Stimulated activated naive CD4-positive, alpha-beta T cell (primary cell): ENCODE results near the gene HOMEZ.
"Not testable (repeated sequence)": the region's sequence is repeated elsewhere in the genome, so short reads cannot be mapped to it uniquely, and the experiment has no call there.

Source experiments
- DNase-seq, 6 experiments: peaks; one replicate each; lab custom pipeline; 2025; lab: John Stamatoyannopoulos, UW

The HOMEZ gene

GRCh38 chr14:23286020-23286901, at the start of gene HOMEZ:
Gene HOMEZ, minus strand, starts transcription at chr14:23286132. Its CDS starts 180 bp downstream, at chr14:23285952.
- DNase-seq: peak; percentile 90 to 97 (median 94)

DNA sequence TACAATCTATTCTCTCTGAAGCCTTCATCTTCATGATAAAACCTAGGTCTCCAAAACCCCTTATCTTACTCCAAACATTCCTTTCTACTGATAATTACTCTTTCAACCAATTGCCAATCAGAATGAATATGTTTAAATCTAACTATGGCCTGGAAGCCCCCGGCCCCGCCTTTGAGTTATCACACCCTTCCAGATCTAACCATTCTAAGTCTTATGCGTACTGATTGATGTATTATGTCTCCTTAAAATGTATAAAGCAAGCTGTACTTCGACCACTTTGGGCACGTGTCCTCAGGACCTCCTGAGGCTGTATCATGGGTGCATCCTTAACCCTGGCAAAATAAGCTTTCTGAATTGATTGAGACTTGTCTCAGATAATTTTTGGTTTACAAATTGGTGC, 49.7 kb upstream of the HOMEZ start:
- DNase-seq: no peak

- DNase-seq: peak; percentile 6 to 66 (median 54)
These were observed 42.2 kb upstream of the HOMEZ start for GRCh38 chr14:23327947-23328744.

DNA sequence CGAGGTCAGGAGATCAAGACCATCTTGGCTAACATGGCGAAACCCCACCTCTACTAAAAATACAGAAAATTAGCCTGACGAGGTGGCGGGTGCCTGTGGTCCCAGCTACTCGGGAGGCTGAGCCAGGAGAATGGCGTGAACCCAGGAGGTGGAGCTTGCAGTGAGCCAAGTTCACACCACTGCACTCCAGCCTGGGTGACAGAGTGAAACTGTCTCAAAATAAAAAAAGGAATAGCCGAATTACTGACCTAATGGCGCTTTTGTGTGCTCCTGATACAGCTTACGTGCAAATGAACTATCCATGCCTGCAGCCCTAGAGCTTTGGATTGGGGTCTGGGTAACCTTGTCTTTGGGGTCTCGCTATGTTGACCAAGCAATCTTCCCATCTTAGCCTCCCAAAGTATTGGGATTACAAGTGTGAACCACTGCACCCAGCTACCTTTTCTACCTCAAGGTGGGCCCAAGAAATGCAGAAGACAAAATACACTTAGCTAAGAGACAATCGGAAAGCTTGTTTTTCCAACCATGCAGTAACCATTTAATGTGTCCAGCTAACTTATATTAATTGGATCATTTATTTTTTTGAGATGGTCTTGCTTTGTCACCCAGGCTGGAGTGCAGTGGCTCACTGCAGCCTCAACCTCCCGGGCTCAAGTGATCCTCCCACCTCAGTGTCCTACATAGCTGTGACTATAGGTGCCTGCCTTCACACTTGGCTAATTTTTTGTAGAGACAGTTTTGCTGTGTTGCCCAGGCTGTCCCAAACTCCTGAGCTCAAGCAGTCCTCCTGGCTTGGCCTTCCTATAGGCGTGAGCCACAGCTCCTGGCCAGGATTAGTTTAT, 40.8 kb upstream of the HOMEZ start:
- DNase-seq: no peak

GRCh38 chr14:23325746-23326145, 39.8 kb upstream of the HOMEZ start:
- not testable (repeated sequence) for DNase-seq

GRCh38 chr14:23324993-23325392, 39.1 kb upstream of the HOMEZ start:
- DNase-seq: no peak

DNA sequence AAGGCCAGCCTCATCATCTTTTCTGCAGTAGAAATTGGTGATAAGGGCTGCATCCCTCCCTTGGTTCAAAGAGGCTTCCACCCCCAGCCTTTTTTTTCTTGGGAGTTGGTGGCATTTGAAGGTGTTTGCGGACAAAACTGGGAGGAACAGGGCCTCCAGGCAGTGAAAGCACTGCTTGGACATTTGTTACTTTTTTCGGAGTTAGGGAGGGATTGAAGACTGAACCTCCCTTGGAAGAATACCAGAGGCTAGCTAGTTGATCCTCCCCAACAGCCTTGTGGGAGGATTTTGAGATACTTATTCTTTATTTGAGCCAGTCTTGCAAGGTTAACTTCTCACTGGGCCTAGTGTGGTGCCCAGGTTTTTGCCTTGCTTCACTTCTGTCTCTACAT, 38.5 kb upstream of the HOMEZ start:
- DNase-seq: no peak

GRCh38 chr14:23323838-23324454, 38.0 kb upstream of the HOMEZ start:
- no peak for DNase-seq

- no peak for DNase-seq
These were observed 36.9 kb upstream of the HOMEZ start for GRCh38 chr14:23322568-23323517.

- peak in 5 of 6 experiments; percentile 3 to 49 (median 37) for DNase-seq
These were observed 35.9 kb upstream of the HOMEZ start for GRCh38 chr14:23321572-23322547.

DNA sequence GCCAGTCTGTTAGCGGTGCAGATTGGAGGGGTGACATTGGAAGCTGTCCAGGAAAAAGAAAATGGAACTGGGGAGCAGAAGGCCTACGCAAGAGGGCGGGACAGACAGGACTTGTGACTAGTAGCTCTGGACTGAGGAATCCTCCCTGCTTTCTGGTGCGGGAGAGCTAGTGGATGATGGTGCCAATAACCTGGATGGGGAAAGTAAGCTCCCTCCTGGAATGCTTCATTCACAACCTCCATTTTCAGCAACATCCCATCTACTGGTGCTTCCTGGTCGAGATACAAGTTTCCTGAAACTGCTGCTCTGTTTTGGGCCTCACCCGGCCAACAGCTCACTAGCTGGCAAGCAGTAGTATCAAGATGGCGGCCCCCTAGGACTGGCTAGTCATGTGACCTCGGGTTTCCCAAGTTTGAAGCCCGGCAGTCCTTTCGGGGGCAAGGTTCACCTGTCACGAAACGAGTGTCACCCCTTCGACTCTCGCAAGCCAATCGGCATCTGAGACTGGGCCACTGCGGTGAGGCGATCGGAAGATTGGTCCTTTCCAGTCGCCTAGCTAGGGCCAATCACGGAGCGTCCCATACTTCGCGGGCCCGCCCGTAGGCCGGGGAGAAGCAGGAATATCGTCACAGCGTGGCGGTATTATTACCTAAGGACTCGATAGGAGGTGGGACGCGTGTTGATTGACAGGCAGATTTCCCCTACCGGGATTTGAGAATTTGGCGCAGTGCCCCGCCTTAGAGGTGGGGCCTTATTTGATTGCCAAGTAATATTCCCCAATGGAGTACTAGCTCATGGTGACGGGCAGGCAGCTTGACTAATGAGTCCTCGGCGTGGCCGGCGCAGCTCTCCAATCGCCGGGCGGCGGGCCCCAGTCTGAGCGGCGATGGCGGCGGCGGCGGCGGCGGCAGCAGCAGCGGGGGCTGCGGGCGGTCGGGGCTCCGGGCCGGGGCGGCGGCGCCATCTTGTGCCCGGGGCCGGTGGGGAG, 34.9 kb upstream of the HOMEZ start, which contains the start of gene PABPN1:
Gene PABPN1, plus strand, starts transcription at position 874 of the 988 bp plus-strand sequence. Its CDS starts 13 bp downstream, at position 887.
- peak; percentile 96 to 100 (median 98) for DNase-seq

- peak in 1 of 6 experiments; percentile 36 for DNase-seq
These were observed 34.0 kb upstream of the HOMEZ start for GRCh38 chr14:23319746-23320583.

DNA sequence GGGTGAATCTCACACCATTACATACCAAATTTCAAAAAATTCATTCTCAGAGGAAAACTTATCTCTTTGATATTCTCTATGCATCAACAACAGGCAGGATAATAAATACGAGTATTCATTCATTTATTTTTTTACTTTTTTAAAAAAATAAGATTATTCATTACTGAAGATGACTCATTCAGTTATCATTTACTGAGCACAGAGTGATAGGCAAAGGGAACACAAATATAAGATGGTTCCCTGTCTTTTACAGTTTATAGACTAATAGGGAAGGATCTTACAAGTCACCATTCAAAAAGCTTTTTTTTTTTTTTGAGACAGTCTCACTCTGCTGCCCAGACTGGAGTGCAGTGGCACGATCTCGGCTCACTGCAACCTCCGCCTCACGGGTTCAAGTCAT, 30.4 kb upstream of the HOMEZ start:
- DNase-seq: no peak

- DNase-seq: no peak
These were observed 24.6 kb upstream of the HOMEZ start for GRCh38 chr14:23310546-23310945.

DNA sequence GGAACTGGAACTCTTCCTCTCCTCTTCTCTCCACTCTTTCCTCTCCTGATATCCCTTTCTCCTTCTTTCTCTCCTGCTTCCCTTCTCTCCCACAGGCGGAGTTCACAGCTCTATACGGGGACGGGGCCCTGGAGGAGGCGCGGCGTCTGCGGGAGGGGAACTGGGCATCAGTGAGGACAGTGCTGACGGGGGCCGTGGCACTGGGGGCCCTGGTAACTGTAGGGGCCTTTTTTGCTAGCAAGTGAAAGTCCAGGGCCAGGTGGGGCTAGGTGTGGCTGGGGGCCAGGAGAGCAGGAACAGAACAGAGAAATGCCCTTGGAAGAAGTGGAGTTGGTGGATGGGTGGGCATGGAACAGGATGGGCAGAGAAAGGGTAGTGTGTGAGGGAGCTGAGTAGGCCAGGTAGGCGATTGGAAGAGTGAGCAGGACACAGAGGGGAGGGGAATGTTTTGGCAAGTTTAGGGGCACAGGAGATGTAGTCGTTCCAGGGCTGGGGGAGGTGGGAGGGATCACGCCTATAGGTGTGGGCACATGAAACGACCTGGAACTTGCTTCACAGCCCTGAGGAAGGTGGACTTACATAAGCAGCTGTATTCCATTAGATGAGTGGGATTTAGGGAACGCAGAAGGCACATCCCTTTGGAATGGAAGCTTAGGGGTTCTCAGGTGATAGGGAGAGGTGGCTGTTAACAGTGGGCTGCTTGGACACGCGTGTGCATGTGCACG, 23.0 kb upstream of the HOMEZ start:
- no peak for DNase-seq
